DOHH2 (cell line): ENCODE data around the gene ATP9B.

Experiments used
- H3F3A ChIP-seq: fragments of 200-600 bp; sonication (generic), shearing (Covaris generic); 2 replicates; pipeline ENCODE4 v1.6.0; 2016; ENCODE audit warnings: antibody characterized with exemption, mild to moderate bottlenecking; ENCODE audit not compliant: control insufficient read depth, insufficient read depth
- H3K27ac ChIP-seq: fragments of 200-600 bp; sonication (generic); 2 replicates; pipeline ENCODE4 v1.5.1; 2014; ENCODE audit warnings: low read depth, mild to moderate bottlenecking, low read length, moderate library complexity
- H3K27me3 ChIP-seq: fragments of 200-600 bp; sonication (generic); 2 replicates; pipeline ENCODE4 v1.6.1; 2014; ENCODE audit warnings: mild to moderate bottlenecking, low read length, mixed read lengths; ENCODE audit not compliant: control insufficient read depth
- H3K36me3 ChIP-seq: fragments of 200-600 bp; sonication (generic); 2 replicates; pipeline ENCODE4 v1.6.1; 2014; ENCODE audit warnings: mild to moderate bottlenecking, low read length, moderate library complexity, mixed read lengths; ENCODE audit not compliant: control insufficient read depth
- H3K4me1 ChIP-seq: fragments of 200-600 bp; sonication (generic); 2 replicates; pipeline ENCODE4 v1.6.1; 2014; ENCODE audit warnings: mild to moderate bottlenecking, low read length, mixed read lengths; ENCODE audit not compliant: control insufficient read depth
- H3K4me2 ChIP-seq: fragments of 200-600 bp; sonication (generic); 2 replicates; pipeline ENCODE4 v1.6.0; 2014; ENCODE audit warnings: mild to moderate bottlenecking, low read length, moderate library complexity
- H3K4me3 ChIP-seq: fragments of 200-600 bp; sonication (generic); 2 replicates; pipeline ENCODE4 v1.5.1; 2014; ENCODE audit warnings: mild to moderate bottlenecking, low read length, mixed read lengths
- H3K79me2 ChIP-seq: fragments of 200-600 bp; sonication (generic); 2 replicates; pipeline ENCODE4 v1.6.1; 2014; ENCODE audit warnings: mild to moderate bottlenecking, low read length, mixed read lengths; ENCODE audit not compliant: control insufficient read depth
- H3K9me2 ChIP-seq: fragments of 200-600 bp; sonication (generic); replicated peaks from 2 replicates; pipeline ENCODE4 v1.6.1; 2014; ENCODE audit warnings: mild to moderate bottlenecking, low read length, mixed read lengths; ENCODE audit not compliant: control insufficient read depth
- H3K9me3 ChIP-seq: fragments of 200-600 bp; sonication (generic); 2 replicates; pipeline ENCODE4 v1.6.1; 2014; ENCODE audit warnings: antibody characterized with exemption, low read length, mixed read lengths; ENCODE audit not compliant: control insufficient read depth, insufficient read depth
- H4K20me1 ChIP-seq: fragments of 200-600 bp; sonication (generic); 2 replicates; pipeline ENCODE4 v1.6.0; 2014; ENCODE audit warnings: low read depth, mild to moderate bottlenecking, antibody characterized with exemption, low read length, moderate library complexity; ENCODE audit not compliant: control insufficient read depth, insufficient read depth
- EZH2phosphoT487 ChIP-seq: fragments of 200-600 bp; sonication (generic); IDR thresholded peaks from 2 replicates; pipeline ENCODE4 v1.6.1; 2017; ENCODE audit warnings: borderline replicate concordance, mild to moderate bottlenecking, antibody characterized with exemption, low read length, moderate library complexity, mixed read lengths
- TF ChIP-seq, protein P1 (sequence below): fragments of 200-600 bp; sonication (generic); IDR thresholded peaks from one replicate; pipeline ENCODE4 v1.5.1; 2014; ENCODE audit warnings: antibody characterized with exemption, mild to moderate bottlenecking, low read depth, low read length; ENCODE audit not compliant: poor library complexity, severe bottlenecking

ATP9B gene

GRCh38 chr18:79387214-79387613 lies 318.0 kb downstream of the ATP9B start:
- H3K9me2 ChIP-seq: no peaks in the 10 kb centered on the region
- no peak overlapping the region for H3K4me3 ChIP-seq
- no peak for TF ChIP-seq EZH2phosphoT487
- peaks cover 17% of the 10 kb centered on the region for H3F3A ChIP-seq
- no peaks in the 10 kb centered on the region for H3K9me3 ChIP-seq
- H3K27me3 ChIP-seq: peaks cover 19% of the 10 kb centered on the region
- H3K27ac ChIP-seq: no peak overlapping the region
- no peaks in the 10 kb centered on the region for H3K36me3 ChIP-seq
- H3K4me1 ChIP-seq: peaks cover 13% of the 10 kb centered on the region
- peaks cover 3% of the 10 kb centered on the region; the same call in 1 of the 2 replicates for H4K20me1 ChIP-seq
- H3K4me2 ChIP-seq: no peak overlapping the region
- H3K79me2 ChIP-seq: no peaks in the 10 kb centered on the region

- Histone ChIP-seq H3K4me2 (no peak overlapping the region), H3K4me1 (peaks cover 17% of the 10 kb centered on the region), H3K9me2 (no peaks in the 10 kb centered on the region), H3K27me3 (peaks cover 23% of the 10 kb centered on the region), H4K20me1 (peaks cover 2% of the 10 kb centered on the region; the same call in 1 of the 2 replicates), H3K27ac (no peak overlapping the region), H3K9me3 (no peaks in the 10 kb centered on the region), H3F3A (peaks cover 21% of the 10 kb centered on the region), H3K79me2 (no peaks in the 10 kb centered on the region), H3K4me3 (no peak overlapping the region), H3K36me3 (no peaks in the 10 kb centered on the region)
- no peak for TF ChIP-seq EZH2phosphoT487
- TF ChIP-seq, protein P1, sequence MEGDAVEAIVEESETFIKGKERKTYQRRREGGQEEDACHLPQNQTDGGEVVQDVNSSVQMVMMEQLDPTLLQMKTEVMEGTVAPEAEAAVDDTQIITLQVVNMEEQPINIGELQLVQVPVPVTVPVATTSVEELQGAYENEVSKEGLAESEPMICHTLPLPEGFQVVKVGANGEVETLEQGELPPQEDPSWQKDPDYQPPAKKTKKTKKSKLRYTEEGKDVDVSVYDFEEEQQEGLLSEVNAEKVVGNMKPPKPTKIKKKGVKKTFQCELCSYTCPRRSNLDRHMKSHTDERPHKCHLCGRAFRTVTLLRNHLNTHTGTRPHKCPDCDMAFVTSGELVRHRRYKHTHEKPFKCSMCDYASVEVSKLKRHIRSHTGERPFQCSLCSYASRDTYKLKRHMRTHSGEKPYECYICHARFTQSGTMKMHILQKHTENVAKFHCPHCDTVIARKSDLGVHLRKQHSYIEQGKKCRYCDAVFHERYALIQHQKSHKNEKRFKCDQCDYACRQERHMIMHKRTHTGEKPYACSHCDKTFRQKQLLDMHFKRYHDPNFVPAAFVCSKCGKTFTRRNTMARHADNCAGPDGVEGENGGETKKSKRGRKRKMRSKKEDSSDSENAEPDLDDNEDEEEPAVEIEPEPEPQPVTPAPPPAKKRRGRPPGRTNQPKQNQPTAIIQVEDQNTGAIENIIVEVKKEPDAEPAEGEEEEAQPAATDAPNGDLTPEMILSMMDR: no peak
Observed at GRCh38 chr18:79387615-79388014, 318.4 kb downstream of the ATP9B start.

DNA sequence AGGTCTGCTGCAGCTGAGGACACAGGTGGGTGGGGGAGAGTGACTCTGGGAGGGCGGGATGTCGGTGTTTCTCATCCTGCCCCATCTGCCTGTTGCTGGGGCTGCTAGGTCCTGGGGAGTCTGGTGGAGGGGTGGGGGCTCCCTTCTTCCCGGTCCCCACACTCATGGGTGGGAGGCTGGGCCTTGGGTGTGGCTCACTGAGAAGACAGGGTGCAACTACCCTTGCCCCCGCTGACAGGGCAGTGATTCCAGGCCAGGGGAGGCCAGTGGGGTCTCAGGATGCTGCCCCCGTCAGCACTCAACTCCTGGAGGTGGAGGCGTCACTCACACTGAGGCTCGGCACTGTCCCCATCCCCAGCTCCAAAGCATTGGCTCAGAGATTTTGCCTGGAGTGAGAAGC lies 318.8 kb downstream of the ATP9B start:
- TF ChIP-seq, protein P1: no peak
- no peak for TF ChIP-seq EZH2phosphoT487
- Histone ChIP-seq H3K9me2 (no peaks in the 10 kb centered on the region), H3K4me3 (no peak overlapping the region), H3K27me3 (peaks cover 28% of the 10 kb centered on the region), H3K4me1 (peaks cover 21% of the 10 kb centered on the region), H3K9me3 (no peaks in the 10 kb centered on the region), H3K36me3 (no peaks in the 10 kb centered on the region), H4K20me1 (no peaks in the 10 kb centered on the region), H3K27ac (no peak overlapping the region), H3F3A (peaks cover 25% of the 10 kb centered on the region), H3K79me2 (no peaks in the 10 kb centered on the region), H3K4me2 (no peak overlapping the region)

DNA sequence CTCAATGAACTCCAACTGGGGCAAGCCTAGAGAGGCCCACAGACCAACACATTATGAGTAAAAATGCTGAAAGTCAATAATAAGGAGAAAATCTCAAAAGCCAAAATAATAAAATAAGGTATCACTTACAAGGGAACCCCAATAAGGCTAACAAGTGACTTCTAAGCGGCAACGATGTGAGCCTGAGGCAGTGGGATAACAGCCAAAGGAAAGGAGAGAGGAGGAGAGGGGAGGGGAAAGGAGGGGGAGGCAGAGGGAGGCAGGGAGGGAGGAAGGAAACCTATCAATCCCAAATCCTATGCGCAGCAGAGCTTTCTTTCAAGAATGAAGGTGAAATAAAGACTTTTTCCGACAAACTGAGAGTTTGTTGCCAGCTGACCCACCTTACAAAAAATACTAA lies 320.5 kb downstream of the ATP9B start:
- H3K4me3 ChIP-seq: no peak overlapping the region
- H3K79me2 ChIP-seq: no peaks in the 10 kb centered on the region
- no peaks in the 10 kb centered on the region for H4K20me1 ChIP-seq
- H3K4me1 ChIP-seq: peaks cover 37% of the 10 kb centered on the region
- TF ChIP-seq, protein P1: no peak
- TF ChIP-seq EZH2phosphoT487: no peak
- H3K27me3 ChIP-seq: peaks cover 36% of the 10 kb centered on the region
- peaks cover 29% of the 10 kb centered on the region for H3F3A ChIP-seq
- no peak overlapping the region for H3K27ac ChIP-seq
- no peaks in the 10 kb centered on the region for H3K9me2 ChIP-seq
- H3K36me3 ChIP-seq: no peaks in the 10 kb centered on the region
- no peak overlapping the region for H3K4me2 ChIP-seq
- no peaks in the 10 kb centered on the region for H3K9me3 ChIP-seq
